ENCODE data around the gene TAS2R60. TPM values are rescaled to one million over a fixed set of nuclear protein-coding genes. Genes with fewer than 3 reads are reported as not detected.
A peak's percentile ranks its signal among the peaks of the same experiment; 100 is the strongest.
"Not testable (repeated sequence)": the region's sequence is repeated elsewhere in the genome, so short reads cannot be mapped to it uniquely, and the experiment has no call there.

Gene TAS2R60
- total RNA-seq, 2 experiments from 2014 or later: not detected

- Mint-ChIP-seq H3K27ac (peak overlapping the region; percentile 46), H3K9me3 (no peaks in the 10 kb centered on the region), H3K27me3 (no peaks in the 10 kb centered on the region), H3K4me1 (peaks cover 71% of the 10 kb centered on the region), H3K4me3 (peak overlapping the region; percentile 80), H3K36me3 (peaks cover 1% of the 10 kb centered on the region)
- DNase-seq: peak; percentile 42
Observed at GRCh38 chr7:143407287-143408251, 35.7 kb upstream of the TAS2R60 start.

GRCh38 chr7:143408252-143408685 lies 35.0 kb upstream of the TAS2R60 start:
- no peak for DNase-seq
- H3K36me3 Mint-ChIP-seq: peaks cover 1% of the 10 kb centered on the region
- H3K27ac Mint-ChIP-seq: no peak overlapping the region
- H3K9me3 Mint-ChIP-seq: no peaks in the 10 kb centered on the region
- H3K27me3 Mint-ChIP-seq: no peaks in the 10 kb centered on the region
- peak overlapping the region; percentile 80 for H3K4me3 Mint-ChIP-seq
- peaks cover 71% of the 10 kb centered on the region for H3K4me1 Mint-ChIP-seq

- H3K9me3 Mint-ChIP-seq: no peaks in the 10 kb centered on the region
- peak within 1 kb of the TSS; percentile 80 for H3K4me3 Mint-ChIP-seq
- H3K27ac Mint-ChIP-seq: peak within 1 kb of the TSS; percentile 69
- H3K4me1 Mint-ChIP-seq: peaks cover 66% of the 10 kb centered on the region
- H3K36me3 Mint-ChIP-seq: peaks cover 1% of the 10 kb centered on the region
- peak; percentile 31 for DNase-seq
- no peaks in the 10 kb centered on the region for H3K27me3 Mint-ChIP-seq
Observed at GRCh38 chr7:143408686-143409561, 34.3 kb upstream of the TAS2R60 start, which contains the start of gene EPHA1. EPHA1 (minus strand) TSS chr7:143408856; CDS start chr7:143408805, 51 bp downstream.

GRCh38 chr7:143410521-143411004 lies 32.7 kb upstream of the TAS2R60 start:
- Mint-ChIP-seq H3K36me3 (peaks cover 1% of the 10 kb centered on the region), H3K27ac (no peak overlapping the region), H3K27me3 (no peaks in the 10 kb centered on the region), H3K4me1 (peaks cover 61% of the 10 kb centered on the region), H3K9me3 (no peaks in the 10 kb centered on the region), H3K4me3 (no peak overlapping the region)
- no peak for DNase-seq

- Mint-ChIP-seq H3K4me1 (peaks cover 46% of the 10 kb centered on the region), H3K36me3 (peaks cover 1% of the 10 kb centered on the region), H3K9me3 (no peaks in the 10 kb centered on the region), H3K27me3 (no peaks in the 10 kb centered on the region), H3K27ac (no peak overlapping the region), H3K4me3 (no peak overlapping the region)
- DNase-seq: no peak
Observed at GRCh38 chr7:143411976-143412708, 31.1 kb upstream of the TAS2R60 start.

- no peaks in the 10 kb centered on the region for H3K9me3 Mint-ChIP-seq
- H3K27ac Mint-ChIP-seq: no peak overlapping the region
- no peaks in the 10 kb centered on the region for H3K27me3 Mint-ChIP-seq
- peaks cover 37% of the 10 kb centered on the region for H3K4me1 Mint-ChIP-seq
- no peaks in the 10 kb centered on the region for H3K36me3 Mint-ChIP-seq
- H3K4me3 Mint-ChIP-seq: no peak overlapping the region
- DNase-seq: no peak
Observed at GRCh38 chr7:143413123-143413522, 30.1 kb upstream of the TAS2R60 start.

GRCh38 chr7:143415209-143415608 lies 28.0 kb upstream of the TAS2R60 start:
- H3K4me3 Mint-ChIP-seq, DNase-seq, H3K27me3 Mint-ChIP-seq, H3K27ac Mint-ChIP-seq, H3K36me3 Mint-ChIP-seq, H3K9me3 Mint-ChIP-seq: not testable (repeated sequence)
- peaks cover 29% of the 10 kb centered on the region for H3K4me1 Mint-ChIP-seq

GRCh38 chr7:143415742-143416397 lies 27.4 kb upstream of the TAS2R60 start:
- Mint-ChIP-seq H3K4me1 (peaks cover 24% of the 10 kb centered on the region), H3K27ac (no peak overlapping the region), H3K4me3 (no peak overlapping the region), H3K9me3 (peaks cover 7% of the 10 kb centered on the region), H3K27me3 (no peaks in the 10 kb centered on the region), H3K36me3 (peaks cover 5% of the 10 kb centered on the region)
- no peak for DNase-seq

GRCh38 chr7:143416565-143417149 lies 26.6 kb upstream of the TAS2R60 start:
- H3K27me3 Mint-ChIP-seq: no peaks in the 10 kb centered on the region
- peaks cover 5% of the 10 kb centered on the region for H3K36me3 Mint-ChIP-seq
- DNase-seq: no peak
- H3K9me3 Mint-ChIP-seq: peaks cover 7% of the 10 kb centered on the region
- H3K4me1 Mint-ChIP-seq: peaks cover 18% of the 10 kb centered on the region
- no peak overlapping the region for H3K4me3 Mint-ChIP-seq
- no peak overlapping the region for H3K27ac Mint-ChIP-seq

- no peak for DNase-seq
- peaks cover 7% of the 10 kb centered on the region for H3K9me3 Mint-ChIP-seq
- peaks cover 16% of the 10 kb centered on the region for H3K4me1 Mint-ChIP-seq
- no peaks in the 10 kb centered on the region for H3K27me3 Mint-ChIP-seq
- peaks cover 5% of the 10 kb centered on the region for H3K36me3 Mint-ChIP-seq
- H3K4me3 Mint-ChIP-seq: no peak overlapping the region
- no peak overlapping the region for H3K27ac Mint-ChIP-seq
Observed at GRCh38 chr7:143417734-143418383, 25.4 kb upstream of the TAS2R60 start.

GRCh38 chr7:143418681-143419458 lies 24.4 kb upstream of the TAS2R60 start:
- no peaks in the 10 kb centered on the region for H3K27me3 Mint-ChIP-seq
- peaks cover 5% of the 10 kb centered on the region for H3K36me3 Mint-ChIP-seq
- H3K9me3 Mint-ChIP-seq: peaks cover 7% of the 10 kb centered on the region
- H3K4me1 Mint-ChIP-seq: peaks cover 12% of the 10 kb centered on the region
- H3K27ac Mint-ChIP-seq: no peak overlapping the region
- DNase-seq: no peak
- H3K4me3 Mint-ChIP-seq: no peak overlapping the region

- no peak for DNase-seq
- peaks cover 7% of the 10 kb centered on the region for H3K9me3 Mint-ChIP-seq
- peaks cover 5% of the 10 kb centered on the region for H3K36me3 Mint-ChIP-seq
- H3K4me3 Mint-ChIP-seq: no peak overlapping the region
- H3K27me3 Mint-ChIP-seq: no peaks in the 10 kb centered on the region
- H3K4me1 Mint-ChIP-seq: peaks cover 12% of the 10 kb centered on the region
- H3K27ac Mint-ChIP-seq: no peak overlapping the region
Observed at GRCh38 chr7:143419880-143420279, 23.4 kb upstream of the TAS2R60 start.

GRCh38 chr7:143420624-143421023 lies 22.6 kb upstream of the TAS2R60 start:
- peaks cover 10% of the 10 kb centered on the region for H3K4me1 Mint-ChIP-seq
- not testable (repeated sequence) for H3K36me3 Mint-ChIP-seq, H3K9me3 Mint-ChIP-seq

More at GRCh38 chr7:143420624-143421023, 22.6 kb upstream of the TAS2R60 start:
- H3K27me3 Mint-ChIP-seq, H3K27ac Mint-ChIP-seq, H3K4me3 Mint-ChIP-seq, DNase-seq: not testable (repeated sequence)

Measured in activated naive CD8-positive, alpha-beta T cell treated with anti-CD3 and anti-CD28 coated beads for 36 hours (primary cell).